GM23338 (cell line): ENCODE measurements around the gene TENM4. TPM values are rescaled to one million over a fixed set of nuclear protein-coding genes. Genes with fewer than 3 reads are reported as not detected.

Source experiments
- ATAC-seq: fragments of 200-7000 bp; cut with Tn5 transposase; 3 replicates; pipeline ENCODE4 v1.9.1; 2020
- DNase-seq: peaks from one replicate; pipeline ENCODE4 v3.0.0-alpha.2; 2015; ENCODE audit warnings: low spot score
- H2AFZ ChIP-seq: fragments of 200-600 bp; sonication (generic); 2 replicates; pipeline ENCODE4 v1.8.0; 2016; ENCODE audit warnings: antibody characterized with exemption, mild to moderate bottlenecking, moderate library complexity
- H3F3A ChIP-seq: fragments of 200-600 bp; sonication (generic); replicated peaks from 2 replicates; pipeline ENCODE4 v1.8.0; 2017; ENCODE audit warnings: antibody characterized with exemption, mixed run types, low read depth
- H3K27ac ChIP-seq: fragments of 200-600 bp; sonication (generic); 2 replicates; pipeline ENCODE4 v1.6.1; 2016; ENCODE audit warnings: low read depth
- H3K27me3 ChIP-seq: fragments of 200-600 bp; sonication (generic); 2 replicates; pipeline ENCODE4 v1.8.0; 2016; ENCODE audit warnings: mild to moderate bottlenecking, mixed run types, moderate library complexity; ENCODE audit not compliant: insufficient read depth
- H3K36me3 ChIP-seq: fragments of 200-600 bp; sonication (generic); 2 replicates; pipeline ENCODE4 v1.8.0; 2016; ENCODE audit warnings: mild to moderate bottlenecking; ENCODE audit not compliant: insufficient read depth
- H3K4me1 ChIP-seq: fragments of 200-600 bp; sonication (generic); 2 replicates; pipeline ENCODE4 v1.8.0; 2016; ENCODE audit warnings: mild to moderate bottlenecking, moderate library complexity; ENCODE audit not compliant: insufficient read depth
- H3K4me2 ChIP-seq: fragments of 200-600 bp; sonication (generic); 2 replicates; pipeline ENCODE4 v1.7.1; 2017; ENCODE audit warnings: mixed run types
- H3K4me3 ChIP-seq: fragments of 200-600 bp; sonication (generic); 2 replicates; pipeline ENCODE4 v1.6.1; 2016; ENCODE audit warnings: mixed run types
- H3K79me2 ChIP-seq: fragments of 200-600 bp; sonication (generic); replicated peaks from 2 replicates; pipeline ENCODE4 v1.8.0; 2017; ENCODE audit warnings: mild to moderate bottlenecking; ENCODE audit not compliant: insufficient read depth
- H3K9me2 ChIP-seq: fragments of 200-600 bp; sonication (generic); 2 replicates; pipeline ENCODE4 v1.8.0; 2017; ENCODE audit not compliant: insufficient read depth
- H4K20me1 ChIP-seq: fragments of 200-600 bp; sonication (generic); replicated peaks from 2 replicates; pipeline ENCODE4 v1.8.0; 2017; ENCODE audit warnings: mild to moderate bottlenecking; ENCODE audit not compliant: insufficient read depth
- H3K27ac Mint-ChIP-seq: 2 replicates; pipeline ENCODE4 v1.8.0; 2020; ENCODE audit warnings: inconsistent platforms, mild to moderate bottlenecking, moderate library complexity, mixed read lengths
- H3K27me3 Mint-ChIP-seq: 3 replicates; pipeline ENCODE4 v1.8.0; 2022; ENCODE audit warnings: low read depth, mild to moderate bottlenecking, moderate library complexity, mixed read lengths, inconsistent platforms; ENCODE audit not compliant: insufficient read depth, poor library complexity
- H3K36me3 Mint-ChIP-seq: 3 replicates; pipeline ENCODE4 v1.8.0; 2021; ENCODE audit warnings: low read depth, mild to moderate bottlenecking, inconsistent platforms, moderate library complexity, mixed read lengths
- H3K4me1 Mint-ChIP-seq: 3 replicates; pipeline ENCODE4 v1.8.0; 2020; ENCODE audit warnings: mild to moderate bottlenecking, inconsistent platforms, mixed read lengths
- H3K4me3 Mint-ChIP-seq: 3 replicates; pipeline ENCODE4 v1.8.0; 2021; ENCODE audit warnings: moderate library complexity, mild to moderate bottlenecking, inconsistent platforms, mixed read lengths
- H3K9me3 Mint-ChIP-seq: 3 replicates; pipeline ENCODE4 v1.8.0; 2020; ENCODE audit warnings: moderate library complexity, mild to moderate bottlenecking, inconsistent platforms, mixed read lengths
- CREB1 ChIP-seq: fragments of 250-450 bp; sonication (Bioruptor Pico); IDR thresholded peaks from 2 replicates; pipeline ENCODE4 v1.5.0; 2020; ENCODE audit warnings: low read depth, mild to moderate bottlenecking, moderate library complexity
- CTCF ChIP-seq, 2 experiments: fragments of 200-600 bp in 1 of 2; sonication (generic) in 1 of 2; conservative IDR thresholded peaks; 2 replicates each; pipeline versions ENCODE4 v1.5.1 to v1.6.1; 2016 to 2017; ENCODE audit warnings: antibody characterized with exemption in 2 of 2, low read depth in 2 of 2, mild to moderate bottlenecking in 2 of 2, moderate library complexity in 1 of 2
- ETS1 ChIP-seq: IDR thresholded peaks from 2 replicates; pipeline ENCODE4 v1.6.1; 2016; ENCODE audit warnings: antibody characterized with exemption
- EZH2 ChIP-seq: fragments of 200-600 bp; sonication (generic); IDR thresholded peaks from one replicate; pipeline ENCODE4 v1.8.0; 2017; ENCODE audit warnings: antibody characterized with exemption, mild to moderate bottlenecking, low read depth; ENCODE audit not compliant: unreplicated experiment
- EZH2phosphoT487 ChIP-seq: fragments of 200-600 bp; sonication (generic); IDR thresholded peaks from one replicate; pipeline ENCODE4 v1.8.1; 2018; ENCODE audit warnings: antibody characterized with exemption; ENCODE audit not compliant: unreplicated experiment
- JUNB ChIP-seq: IDR thresholded peaks from one replicate; pipeline ENCODE4 v1.6.1; 2016; ENCODE audit warnings: antibody characterized with exemption; ENCODE audit not compliant: unreplicated experiment
- NANOG ChIP-seq: IDR thresholded peaks from 2 replicates; pipeline ENCODE4 v1.6.1; 2016; ENCODE audit warnings: antibody characterized with exemption, borderline replicate concordance
- POLR2AphosphoS5 ChIP-seq: IDR thresholded peaks from 2 replicates; pipeline ENCODE4 v1.6.1; 2016; ENCODE audit warnings: antibody characterized with exemption, low read depth
- STAT1 ChIP-seq: IDR thresholded peaks from one replicate; pipeline ENCODE4 v1.6.1; 2016; ENCODE audit warnings: antibody characterized with exemption; ENCODE audit not compliant: unreplicated experiment
- ZNF114 ChIP-seq: fragments of 250-450 bp; sonication (Bioruptor Pico); IDR thresholded peaks from 2 replicates; pipeline ENCODE4 v1.5.0; 2020; ENCODE audit warnings: mild to moderate bottlenecking, moderate library complexity
- ZNF331 ChIP-seq: fragments of 250-450 bp; sonication (Bioruptor Pico); IDR thresholded peaks from 2 replicates; pipeline ENCODE4 v1.5.0; 2020; ENCODE audit warnings: low read depth, mild to moderate bottlenecking, moderate library complexity
- ZNF462 ChIP-seq: fragments of 250-450 bp; sonication (Bioruptor Pico); IDR thresholded peaks from 2 replicates; pipeline ENCODE4 v1.5.0; 2020; ENCODE audit warnings: mild to moderate bottlenecking, moderate library complexity
- polyA plus RNA-seq: library from polyadenylated mRNA; unstranded; fragments of >200 nt; fragmentation: Nextera tagmentation; extraction: Ambion mirVana; gene quantifications from 2 replicates; pipeline ENCODE4 v1.2.1, GENCODE V29; 2016
- total RNA-seq: library from RNA; depleted of rRNA; stranded (reverse); fragments of >200 nt; shearing (Covaris generic); gene quantifications from 2 replicates; pipeline ENCODE4 v1.2.3, GENCODE V29; 2014

TENM4 gene
- total and polyA plus RNA-seq, 2 experiments from 2014 or later = 7.3 TPM

- H3K9me3 Mint-ChIP-seq = no peaks in the 10 kb centered on the region
- H3K4me2 ChIP-seq = no peak overlapping the region
- H3K27ac Mint-ChIP-seq = no peak overlapping the region
Measured at GRCh38 chr11:79342236-79342635, 98.6 kb downstream of the TENM4 start.

More at GRCh38 chr11:79342236-79342635, 98.6 kb downstream of the TENM4 start:
- H3K79me2 ChIP-seq = no peaks in the 10 kb centered on the region
- no peak overlapping the region for H2AFZ ChIP-seq
- H3K27ac ChIP-seq = no peak overlapping the region
- no peaks in the 10 kb centered on the region for H4K20me1 ChIP-seq
- TF ChIP-seq ZNF462 (no peak), CTCF (conservative IDR thresholded peaks at IDR 0.05; ENCODE audit: low read depth in 2 of 2) (no peak), POLR2AphosphoS5 (no peak), CREB1 (CRISPR knock-in tag) (no peak), EZH2 (no peak), ETS1 (no peak), ZNF331 (no peak), STAT1 (no peak), ZNF114 (CRISPR knock-in tag) (no peak), NANOG (no peak), EZH2phosphoT487 (no peak), JUNB (no peak)
- peaks cover 14% of the 10 kb centered on the region; the same call in 1 of the 2 replicates for H3K4me1 ChIP-seq
- H3K27me3 ChIP-seq = no peaks in the 10 kb centered on the region
- DNase-seq = no peak
- no peaks in the 10 kb centered on the region for H3F3A ChIP-seq
- no peak overlapping the region for H3K4me3 ChIP-seq
- Mint-ChIP-seq H3K36me3 (no peaks in the 10 kb centered on the region; the same call in 2 of the 3 replicates), H3K4me1 (peaks cover 20% of the 10 kb centered on the region), H3K27me3 (no peaks in the 10 kb centered on the region), H3K4me3 (no peak overlapping the region)
- no peak for ATAC-seq
- 0 out of 2 replicates have a peak, but pooled peaks cover 3% of the 10 kb centered on the region for H3K9me2 ChIP-seq
- H3K36me3 ChIP-seq = no peaks in the 10 kb centered on the region
